Naive thymus-derived CD8-positive, alpha-beta T cell (primary cell): ENCODE measurements around the gene GFAP. TPM values are rescaled to one million over a fixed set of nuclear protein-coding genes. Genes with fewer than 3 reads are reported as not detected.

Experiments used
- ATAC-seq, 2 donors: fragments of 150-1000 bp; cut with Tn5 transposase in 1 of 2; sonication (Bioruptor Pico), chemical (Tn5 transposase) in 1 of 2; 1 replicate in 1 of 2; 2 replicates in 1 of 2; pipeline ENCODE4 v1.10.0; 2021; ENCODE audit warnings: mild to moderate bottlenecking in 2 of 2, moderate library complexity in 2 of 2
- POLR2A ChIA-PET: fragments of 350-600 bp; sonication (Branson Sonifier 250); formaldehyde crosslinking; loops from one replicate; lab custom pipeline; 2021; ENCODE audit warnings: antibody characterized with exemption; lab: Charles Lee
- DNase-seq, 10 donors: peaks; one replicate each; pipeline versions ENCODE4 v3.0.0 to v3.0.0-alpha.2; 2020 to 2022
- H3K27ac Mint-ChIP-seq, 10 donors: one replicate each; pipeline ENCODE4 v1.8.0; 2020 to 2022; ENCODE audit warnings: mild to moderate bottlenecking in 10 of 10, mixed read lengths in 10 of 10, moderate library complexity in 4 of 10, inconsistent platforms in 1 of 10
- H3K27me3 Mint-ChIP-seq, 5 donors: one replicate each; pipeline ENCODE4 v1.8.0; 2021 to 2022; ENCODE audit warnings: mixed read lengths in 5 of 5
- H3K36me3 Mint-ChIP-seq, 3 donors: one replicate each; pipeline ENCODE4 v1.8.0; 2020 to 2022; ENCODE audit warnings: mixed read lengths in 3 of 3, mild to moderate bottlenecking in 2 of 3, inconsistent platforms in 1 of 3
- H3K4me1 Mint-ChIP-seq, 4 donors: one replicate each; pipeline ENCODE4 v1.8.0; 2021 to 2022; ENCODE audit warnings: mixed read lengths in 4 of 4
- H3K4me3 Mint-ChIP-seq, 10 donors: one replicate each; pipeline ENCODE4 v1.8.0; 2020 to 2022; ENCODE audit warnings: mild to moderate bottlenecking in 10 of 10, mixed read lengths in 10 of 10, moderate library complexity in 6 of 10, inconsistent platforms in 1 of 10
- H3K9me3 Mint-ChIP-seq, 9 donors: one replicate each; pipeline ENCODE4 v1.8.0; 2020 to 2022; ENCODE audit warnings: mixed read lengths in 9 of 9, mild to moderate bottlenecking in 3 of 9, inconsistent platforms in 1 of 9, moderate library complexity in 1 of 9
- polyA plus RNA-seq, 3 donors: library from polyadenylated mRNA; unstranded; fragments of 300-500 nt; fragmentation: Illumina TruSeq; gene quantifications; one replicate each; pipeline ENCODE4 v1.2.3, GENCODE V29; 2021
- total RNA-seq, 8 experiments: library from RNA in 2 of 8; stranded (reverse) in 2 of 8; gene quantifications; one replicate each; pipeline ENCODE4 v1.2.3 and lab custom pipeline; 2021 to 2026

The GFAP gene
- total and polyA plus RNA-seq, 5 experiments from 2014 or later: 0.06 to 0.24 TPM; not detected in 3

DNA sequence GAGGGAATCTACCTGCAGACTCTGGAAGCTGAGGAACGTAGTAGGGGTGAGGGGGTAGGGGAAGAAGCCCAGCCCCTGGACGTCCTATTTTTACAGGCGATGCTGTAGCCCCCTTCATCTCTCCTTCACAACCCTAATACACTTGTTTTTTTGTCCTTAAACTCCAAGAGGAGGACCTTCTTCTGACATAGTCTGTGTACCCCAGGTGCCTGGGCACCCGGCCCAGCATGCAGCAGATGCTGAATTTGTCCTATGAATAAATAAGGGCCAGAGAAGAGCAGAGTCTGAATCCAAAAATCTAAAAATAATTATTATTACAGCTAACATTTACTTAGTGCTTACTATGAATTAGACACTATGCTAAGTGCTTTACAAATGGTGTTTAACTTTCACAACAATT, 27.2 kb upstream of the GFAP start:
- peaks cover 0 to 7% (median 0%) of the 10 kb centered on the region in 5 donors for H3K27me3 Mint-ChIP-seq
- POLR2A ChIA-PET: interaction anchor here (0.5 to 0.6 kb wide), 2 partner anchors 29 to 82 kb away, joined by 4 to 6 read pairs; no protein-coding TSS in a partner anchor
- no peaks in the 10 kb centered on the region for H3K36me3 Mint-ChIP-seq
- no peak for ATAC-seq
- no peak overlapping the region for H3K4me3 Mint-ChIP-seq
- H3K9me3 Mint-ChIP-seq: peaks cover 0 to 5% (median 0%) of the 10 kb centered on the region in 9 donors
- peaks cover 0 to 6% (median 2%) of the 10 kb centered on the region in 4 donors for H3K4me1 Mint-ChIP-seq
- DNase-seq: no peak
- no peak overlapping the region for H3K27ac Mint-ChIP-seq

DNA sequence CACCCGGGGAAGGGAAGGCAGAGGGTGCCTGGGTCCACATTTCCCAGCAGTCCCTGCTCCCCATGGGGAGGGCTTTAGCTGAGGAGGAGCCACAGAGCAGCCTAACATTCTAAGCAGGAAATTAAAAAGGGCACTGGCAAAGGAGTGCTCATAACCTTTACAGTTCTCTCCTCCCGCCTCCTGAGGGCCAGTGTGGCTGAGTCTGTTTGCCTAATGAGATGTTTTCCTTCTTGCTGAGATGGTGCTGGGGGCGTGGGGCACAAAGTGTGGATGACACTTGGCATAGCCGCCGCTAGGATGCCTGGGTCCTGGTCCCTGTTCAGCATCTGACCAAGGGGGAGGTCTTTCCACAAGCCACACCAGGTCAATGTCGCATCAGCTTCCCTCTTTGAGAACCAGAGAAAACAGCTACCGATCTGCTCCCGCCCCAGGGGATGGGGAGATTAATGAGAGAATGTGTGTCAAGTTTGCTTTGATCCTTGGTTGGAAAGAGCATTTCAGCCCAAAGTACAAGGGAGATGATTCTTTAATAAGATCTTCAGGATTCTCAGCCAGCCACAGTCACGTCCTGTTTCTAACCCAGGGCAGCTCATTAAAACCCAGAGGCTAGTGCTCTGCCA, 26.5 kb upstream of the GFAP start:
- no peak for ATAC-seq
- no peak overlapping the region for H3K4me3 Mint-ChIP-seq
- H3K9me3 Mint-ChIP-seq: peaks cover 0 to 5% (median 0%) of the 10 kb centered on the region in 9 donors
- H3K4me1 Mint-ChIP-seq: peaks cover 0 to 4% (median 2%) of the 10 kb centered on the region in 4 donors
- H3K27ac Mint-ChIP-seq: no peak overlapping the region
- peak in 1 of 10 donors; percentile 28 for DNase-seq
- peaks cover 0 to 7% (median 0%) of the 10 kb centered on the region in 5 donors for H3K27me3 Mint-ChIP-seq
- POLR2A ChIA-PET: interaction anchor here (0.5 kb wide), 1 partner anchor 30 kb away, joined by 4 read pairs; no protein-coding TSS in a partner anchor
- H3K36me3 Mint-ChIP-seq: no peaks in the 10 kb centered on the region

DNA sequence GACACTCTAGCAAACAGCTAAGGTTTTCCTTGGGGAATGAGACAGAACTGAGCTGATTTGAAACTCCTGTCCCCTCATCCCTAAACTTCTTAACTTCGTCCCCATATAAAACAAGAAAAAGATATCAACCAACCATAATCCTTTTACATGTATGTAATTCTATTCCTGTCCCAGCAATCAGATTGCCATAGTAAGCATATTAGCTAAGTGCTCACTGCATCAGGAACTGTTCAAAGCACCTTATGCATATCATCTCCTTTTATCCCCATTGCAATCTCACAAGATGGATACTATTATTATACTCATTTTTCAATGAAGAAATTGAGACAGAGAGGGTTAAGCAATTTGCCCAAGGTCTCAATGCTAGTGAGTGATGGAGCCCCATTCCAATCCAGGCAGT, 25.5 kb upstream of the GFAP start:
- POLR2A ChIA-PET: interaction anchor here (0.8 kb wide), 1 partner anchor 14 kb away, joined by 4 read pairs; no protein-coding TSS in a partner anchor
- Mint-ChIP-seq H3K4me3 (no peak overlapping the region), H3K9me3 (peaks cover 0 to 5% (median 0%) of the 10 kb centered on the region in 9 donors), H3K27me3 (no peaks in the 10 kb centered on the region), H3K36me3 (no peaks in the 10 kb centered on the region), H3K4me1 (no peaks in the 10 kb centered on the region), H3K27ac (no peak overlapping the region)
- DNase-seq (no peak), ATAC-seq (no peak)

DNA sequence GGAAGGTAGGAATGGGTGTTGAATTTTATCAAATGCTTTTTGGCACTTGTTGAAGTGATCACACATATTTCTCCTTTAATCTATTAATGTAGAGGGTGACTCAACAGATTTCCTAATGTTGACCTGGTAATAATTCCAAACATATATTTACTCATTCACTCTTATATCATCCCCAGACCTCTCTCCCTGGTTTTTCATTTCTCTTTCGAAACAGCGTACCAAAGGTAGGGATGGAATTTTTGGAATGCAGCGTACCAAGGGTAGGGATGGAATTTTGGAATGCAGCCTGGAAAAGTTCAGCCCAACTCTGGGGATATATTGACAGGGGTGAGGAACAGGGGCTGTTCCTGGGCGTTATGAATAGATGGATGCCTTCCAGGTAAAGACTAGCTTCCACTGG, 25.0 kb upstream of the GFAP start:
- no peak overlapping the region for H3K4me3 Mint-ChIP-seq
- H3K36me3 Mint-ChIP-seq: no peaks in the 10 kb centered on the region
- H3K27ac Mint-ChIP-seq: no peak overlapping the region
- DNase-seq (no peak), ATAC-seq (no peak)
- H3K27me3 Mint-ChIP-seq: no peaks in the 10 kb centered on the region
- POLR2A ChIA-PET: interaction anchor here (0.8 kb wide), 1 partner anchor 14 kb away, joined by 4 read pairs; no protein-coding TSS in a partner anchor
- no peaks in the 10 kb centered on the region for H3K4me1 Mint-ChIP-seq
- H3K9me3 Mint-ChIP-seq: peaks cover 0 to 5% (median 0%) of the 10 kb centered on the region in 9 donors

DNA sequence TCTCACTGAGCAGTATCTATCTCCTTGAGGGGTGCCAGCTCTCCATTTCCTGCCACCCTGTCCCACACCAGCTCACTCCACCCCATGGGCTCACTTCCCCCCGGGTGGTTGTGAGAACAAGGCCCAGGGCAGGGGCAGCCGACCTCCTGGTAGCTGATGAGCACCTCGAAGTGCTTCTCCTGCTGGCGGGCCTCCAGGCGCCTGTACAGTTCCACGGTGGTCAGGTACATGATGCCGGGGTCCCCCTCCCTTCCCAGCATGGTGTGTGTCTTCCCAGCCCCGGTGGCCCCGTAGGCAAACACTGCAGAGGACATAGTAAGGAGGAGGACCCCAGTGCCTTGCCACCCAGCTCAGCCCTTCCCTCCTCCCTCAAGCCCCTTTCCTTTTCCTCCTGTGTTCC, 19.8 kb upstream of the GFAP start:
- ATAC-seq (no peak), DNase-seq (peak in 1 of 10 donors; percentile 50)
- POLR2A ChIA-PET: no interaction called here
- Mint-ChIP-seq H3K27ac (no peak overlapping the region), H3K4me1 (no peaks in the 10 kb centered on the region), H3K27me3 (no peaks in the 10 kb centered on the region), H3K4me3 (no peak overlapping the region), H3K36me3 (no peaks in the 10 kb centered on the region), H3K9me3 (peaks cover 0 to 5% (median 0%) of the 10 kb centered on the region in 9 donors)

DNA sequence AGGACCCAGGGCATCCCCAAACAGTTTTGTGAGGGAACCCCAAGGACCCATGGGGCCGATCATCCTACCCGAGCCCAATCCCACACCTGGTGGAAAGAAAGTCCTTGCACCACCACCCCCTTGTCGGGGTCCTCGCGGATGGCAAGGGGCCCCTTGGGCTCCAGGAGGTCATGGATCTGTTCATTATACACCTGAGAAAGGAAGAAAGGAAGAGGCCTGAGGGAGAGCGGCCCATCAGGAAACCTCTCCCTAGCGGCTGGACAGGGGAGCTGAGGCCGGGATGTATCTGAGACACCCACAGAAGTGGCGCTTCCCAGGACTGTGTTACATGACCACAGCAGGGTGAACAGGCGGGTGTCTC, 19.4 kb upstream of the GFAP start:
- Mint-ChIP-seq H3K4me1 (no peaks in the 10 kb centered on the region), H3K9me3 (peaks cover 0 to 5% (median 0%) of the 10 kb centered on the region in 9 donors), H3K4me3 (no peak overlapping the region), H3K27me3 (no peaks in the 10 kb centered on the region), H3K27ac (no peak overlapping the region), H3K36me3 (no peaks in the 10 kb centered on the region)
- ATAC-seq (no peak), DNase-seq (no peak)
- POLR2A ChIA-PET: no interaction called here

DNA sequence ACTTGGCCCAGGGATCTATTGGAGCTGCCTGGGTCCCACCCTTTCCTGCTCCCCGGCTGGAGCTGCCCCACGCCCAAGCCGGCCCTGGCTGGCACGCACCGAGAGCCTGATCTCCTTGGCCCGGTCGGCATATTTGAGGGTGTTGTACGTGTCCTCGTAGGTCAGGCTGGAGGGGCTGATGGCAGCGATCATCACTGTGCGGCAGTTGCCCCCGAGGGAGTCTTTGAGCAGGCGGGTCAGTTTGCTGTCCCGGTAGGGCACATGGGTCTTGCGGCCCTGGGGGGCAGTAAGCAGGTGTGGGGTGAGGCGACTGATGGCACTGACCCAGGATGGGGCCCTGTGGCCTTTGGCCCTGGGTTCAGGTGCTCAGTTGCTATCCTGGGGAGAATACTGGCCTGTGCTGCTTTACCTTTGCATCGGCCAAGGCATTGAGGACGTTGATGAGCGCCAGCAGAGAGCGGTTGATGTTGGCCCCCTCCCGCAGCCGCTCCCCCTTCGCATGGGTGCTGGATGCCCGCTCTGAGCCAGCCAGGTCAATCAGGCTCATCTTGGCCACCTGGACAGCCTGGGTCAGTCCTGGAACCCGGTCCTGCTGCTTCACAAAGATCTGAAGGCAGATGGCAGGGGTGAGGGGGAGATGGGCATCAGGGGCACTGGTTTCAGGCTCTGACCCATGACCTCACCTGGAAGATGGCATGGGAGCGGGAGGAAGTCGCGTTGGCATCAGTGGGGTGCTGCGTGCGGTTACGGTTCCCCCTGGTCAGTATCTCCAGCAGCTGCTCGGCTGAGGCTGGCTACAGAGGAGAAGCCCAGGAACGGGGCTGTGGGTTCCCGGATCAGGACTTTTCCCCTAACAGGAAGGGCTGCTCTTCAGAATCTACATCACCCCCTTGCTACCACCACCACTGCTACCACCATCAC, 18.8 kb upstream of the GFAP start:
- Mint-ChIP-seq H3K9me3 (peaks cover 0 to 5% (median 0%) of the 10 kb centered on the region in 9 donors), H3K36me3 (no peaks in the 10 kb centered on the region), H3K4me3 (peak overlapping the region in 1 of 10 donors; percentile 38), H3K27ac (peak overlapping the region in 1 of 10 donors; percentile 46), H3K27me3 (no peaks in the 10 kb centered on the region), H3K4me1 (no peaks in the 10 kb centered on the region)
- DNase-seq (peak in 1 of 10 donors; percentile 42), ATAC-seq (no peak)
- POLR2A ChIA-PET: no interaction called here

DNA sequence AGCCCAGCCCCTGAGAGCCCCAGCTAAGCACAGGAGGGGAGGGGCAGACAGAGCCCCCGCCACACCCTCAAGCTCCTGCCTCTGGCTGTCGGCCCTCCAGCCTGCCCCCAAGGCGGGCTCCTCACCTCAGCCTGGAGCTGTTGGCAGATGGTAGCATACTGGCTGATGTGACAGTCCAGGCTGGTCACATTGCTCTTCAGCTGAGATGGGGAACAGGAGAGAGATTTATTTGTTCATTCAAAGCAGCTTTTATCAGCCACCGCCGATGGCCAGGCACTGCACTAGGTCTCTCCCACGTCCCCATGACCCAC, 17.4 kb upstream of the GFAP start:
- H3K27ac Mint-ChIP-seq: no peak overlapping the region
- H3K9me3 Mint-ChIP-seq: no peaks in the 10 kb centered on the region
- POLR2A ChIA-PET: no interaction called here
- no peak overlapping the region for H3K4me3 Mint-ChIP-seq
- no peaks in the 10 kb centered on the region for H3K27me3 Mint-ChIP-seq
- no peaks in the 10 kb centered on the region for H3K4me1 Mint-ChIP-seq
- no peak for ATAC-seq
- H3K36me3 Mint-ChIP-seq: no peaks in the 10 kb centered on the region
- DNase-seq: no peak

DNA sequence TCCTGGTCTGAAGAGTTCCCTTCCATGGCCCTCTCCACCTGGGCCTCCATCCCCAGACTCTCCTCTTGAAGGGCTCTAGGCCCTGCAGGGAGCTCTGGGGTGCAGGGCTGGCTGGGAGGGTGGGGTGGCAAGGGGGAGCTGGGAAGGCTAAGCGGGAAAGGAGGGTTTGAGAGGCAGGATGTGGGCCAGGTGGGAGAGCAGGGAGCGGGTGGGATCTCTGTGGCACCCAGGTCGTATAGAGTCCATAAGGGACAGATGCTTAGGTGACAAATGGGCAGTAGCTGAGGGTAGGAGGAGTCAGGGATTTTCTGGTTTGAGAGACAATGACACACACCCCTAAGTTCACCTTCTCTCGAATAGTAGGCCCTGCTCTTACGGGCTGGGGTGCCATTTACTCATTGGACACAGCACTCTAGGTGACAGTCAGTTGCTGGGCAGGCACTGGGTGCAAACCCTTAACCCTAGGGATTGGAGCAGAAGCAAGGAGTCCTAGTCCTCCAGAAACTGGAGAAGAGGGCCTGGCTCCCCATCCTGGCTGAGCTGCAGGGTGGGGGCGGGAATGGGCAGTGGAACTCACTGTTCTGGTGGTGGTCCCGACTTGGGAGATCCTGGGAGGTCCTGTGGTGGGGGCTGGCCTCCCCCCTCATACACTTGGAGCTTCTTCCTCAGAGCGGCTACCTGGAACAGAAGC, 16.9 kb upstream of the GFAP start:
- Mint-ChIP-seq H3K9me3 (no peaks in the 10 kb centered on the region), H3K27ac (no peak overlapping the region), H3K27me3 (no peaks in the 10 kb centered on the region), H3K4me3 (no peak overlapping the region), H3K4me1 (no peaks in the 10 kb centered on the region), H3K36me3 (no peaks in the 10 kb centered on the region)
- DNase-seq: peak in 1 of 10 donors; percentile 56
- POLR2A ChIA-PET: no interaction called here
- ATAC-seq: no peak

DNA sequence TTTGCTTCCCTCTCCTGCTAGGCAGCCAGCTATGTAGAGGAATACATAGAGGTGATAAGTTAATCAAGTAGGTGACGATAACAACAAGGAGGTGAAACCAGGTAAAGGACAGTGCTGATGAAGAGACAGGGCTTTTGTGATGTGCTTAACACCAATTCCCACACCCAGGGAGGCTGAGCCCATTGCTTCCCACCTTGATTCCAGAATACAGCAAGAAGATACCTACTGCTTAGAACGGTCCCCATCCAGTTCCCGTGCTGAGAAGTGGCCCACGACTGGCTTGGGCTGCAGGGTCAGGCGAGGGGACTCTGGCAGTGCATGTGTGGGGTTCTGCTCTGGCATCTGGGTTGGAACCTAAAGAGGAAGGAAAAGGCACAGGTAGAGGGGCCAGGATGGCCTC, 16.1 kb upstream of the GFAP start:
- ATAC-seq (no peak), DNase-seq (peak in 1 of 10 donors; percentile 44)
- Mint-ChIP-seq H3K9me3 (no peaks in the 10 kb centered on the region), H3K27ac (no peak overlapping the region), H3K4me3 (no peak overlapping the region), H3K4me1 (no peaks in the 10 kb centered on the region), H3K27me3 (no peaks in the 10 kb centered on the region), H3K36me3 (no peaks in the 10 kb centered on the region)
- POLR2A ChIA-PET: no interaction called here

DNA sequence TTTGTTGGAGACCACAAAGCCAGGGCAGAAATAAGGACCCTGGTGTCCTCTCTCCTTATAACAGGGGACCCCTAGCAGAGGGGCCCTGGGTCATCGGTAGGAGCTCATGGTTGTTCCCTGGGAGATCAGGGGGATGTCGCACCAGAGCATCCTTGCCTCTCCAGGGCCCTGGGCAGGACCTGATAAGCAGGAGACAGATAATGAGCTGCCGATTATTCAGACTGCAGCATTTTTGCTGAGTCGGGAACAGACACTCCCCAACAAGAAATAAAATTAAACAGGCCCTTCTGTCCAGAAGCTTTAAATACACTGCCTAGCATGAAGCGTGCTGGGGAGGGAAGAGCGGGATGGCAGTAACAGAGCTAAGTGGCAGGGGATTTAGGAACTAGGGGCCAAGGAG, 15.4 kb upstream of the GFAP start:
- no peak for DNase-seq
- no peaks in the 10 kb centered on the region for H3K27me3 Mint-ChIP-seq
- no peaks in the 10 kb centered on the region for H3K4me1 Mint-ChIP-seq
- ATAC-seq: no peak
- no peak overlapping the region for H3K27ac Mint-ChIP-seq
- H3K4me3 Mint-ChIP-seq: no peak overlapping the region
- POLR2A ChIA-PET: no interaction called here
- no peaks in the 10 kb centered on the region for H3K9me3 Mint-ChIP-seq
- H3K36me3 Mint-ChIP-seq: no peaks in the 10 kb centered on the region

DNA sequence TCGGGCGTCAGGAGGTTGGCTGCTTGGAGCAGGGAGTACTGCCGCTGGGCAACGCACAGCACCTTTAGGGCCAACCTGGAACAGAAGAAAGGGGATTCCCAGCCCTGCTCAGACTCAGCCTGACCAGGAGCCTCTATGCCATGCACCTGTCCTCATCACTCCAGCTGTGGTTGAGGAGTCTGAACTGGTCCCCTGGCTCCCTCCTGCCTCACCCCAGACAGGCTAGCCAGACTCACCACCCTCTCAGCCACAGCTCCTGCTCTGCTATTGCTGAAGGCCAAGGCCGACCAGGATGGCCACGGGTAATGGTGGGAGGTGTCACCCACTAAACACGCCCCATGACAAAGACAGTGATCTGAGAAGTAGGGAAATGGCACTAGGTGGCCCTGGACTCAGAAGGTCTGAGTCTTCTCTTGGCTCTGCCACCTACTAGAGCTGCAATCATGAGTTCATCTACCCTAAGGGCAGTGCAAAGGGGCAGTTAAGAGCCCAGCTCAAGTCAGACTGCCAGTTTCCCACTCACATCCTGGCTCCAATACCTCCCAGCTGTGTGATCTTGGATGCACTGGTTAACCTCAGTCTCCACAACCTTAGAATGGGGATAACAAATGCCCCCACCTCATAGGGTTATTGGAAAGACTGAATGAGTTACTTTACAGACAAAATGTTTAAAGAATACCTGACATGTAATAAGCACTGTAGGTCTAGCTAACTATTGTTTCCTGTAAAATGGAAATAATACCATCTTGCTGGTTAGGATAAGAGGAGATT, 13.8 kb upstream of the GFAP start:
- Mint-ChIP-seq H3K27ac (no peak overlapping the region), H3K9me3 (no peaks in the 10 kb centered on the region), H3K27me3 (no peaks in the 10 kb centered on the region), H3K36me3 (no peaks in the 10 kb centered on the region), H3K4me1 (no peaks in the 10 kb centered on the region), H3K4me3 (no peak overlapping the region)
- POLR2A ChIA-PET: no interaction called here
- no peak for ATAC-seq
- DNase-seq: no peak
